ENCODE measurements around the gene C6orf163. TPM values are rescaled to one million over a fixed set of nuclear protein-coding genes. Genes with fewer than 3 reads are reported as not detected.

C6orf163 gene
- total RNA-seq, 1 experiment from 2014 or later = 1.5 TPM

DNA sequence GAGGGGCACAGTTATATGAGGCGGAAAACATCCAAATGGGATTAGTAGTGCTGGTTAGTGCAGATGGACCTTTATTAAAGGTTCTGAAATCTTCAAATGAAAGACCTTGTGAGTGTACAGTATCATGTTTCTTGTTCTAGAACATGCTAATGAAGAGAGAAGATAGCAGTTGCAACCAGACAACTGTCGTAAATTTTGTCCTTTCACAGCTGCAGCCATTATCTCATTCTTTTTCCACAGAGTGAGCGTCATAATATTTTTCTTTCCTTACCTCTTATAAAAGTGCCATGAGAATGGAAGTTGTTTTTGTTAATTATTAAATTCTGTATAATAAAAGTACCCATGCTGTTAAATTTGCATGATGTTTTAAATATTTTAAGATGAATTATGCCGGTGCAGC is 4.4 kb upstream of the C6orf163 start:
- Histone ChIP-seq H3K4me2 (ENCODE audit: low read length) (no peak overlapping the region), H2AFZ (ENCODE audit: low read depth, low read length, poor library complexity, severe bottlenecking) (no peak overlapping the region), H3K27ac (ENCODE audit: low read depth, low read length) (no peak overlapping the region), H3K27me3 (ENCODE audit: insufficient read depth, low read length) (no peaks in the 10 kb centered on the region), H3K36me3 (ENCODE audit: control insufficient read depth in 1 of 2, insufficient read depth in 2 of 2, low read length in 2 of 2) (no peaks in the 10 kb centered on the region), H3K4me1 (ENCODE audit: control insufficient read depth in 1 of 2, insufficient read depth in 2 of 2, low read length in 2 of 2) (no peaks in the 10 kb centered on the region), H4K20me1 (ENCODE audit: insufficient read depth) (no peaks in the 10 kb centered on the region), H3K9me2 (ENCODE audit: insufficient read depth) (no peaks in the 10 kb centered on the region), H3K9ac (ENCODE audit: low read length) (no peak overlapping the region), H3K9me3 (ENCODE audit: control insufficient read depth in 1 of 2, insufficient read depth in 1 of 2, low read depth in 1 of 2, low read length in 2 of 2) (no peaks in the 10 kb centered on the region), H3K79me2 (ENCODE audit: insufficient read depth, low read length) (no peaks in the 10 kb centered on the region), H3K4me3 (replicated peaks in 1 of 2; ENCODE audit: low read depth in 1 of 2, low read length in 2 of 2) (no peak overlapping the region)
- RAD21 ChIA-PET (ENCODE audit: low non-redundant PET in 1 of 2, low total read pairs in 2 of 2, uncharacterized antibody in 2 of 2, unreplicated experiment in 2 of 2) = no interaction called here
- TF ChIP-seq ATF3 (IDR thresholded peaks at IDR 0.05) (no peak), TCF7L2 (IDR thresholded peaks at IDR 0.05; ENCODE audit: borderline replicate concordance, extremely low read depth, insufficient read depth, insufficient read length) (no peak), SP1 (IDR thresholded peaks at IDR 0.05; ENCODE audit: low read depth) (no peak), YY1 (IDR thresholded peaks at IDR 0.05; ENCODE audit: extremely low read depth, insufficient replicate concordance, low read depth, low read length) (no peak), EZH2 (IDR thresholded peaks at IDR 0.05) (no peak), CBX3 (IDR thresholded peaks at IDR 0.05; ENCODE audit: low read depth) (no peak), EGR1 (IDR thresholded peaks at IDR 0.05; ENCODE audit: low read depth) (no peak), ELF1 (IDR thresholded peaks at IDR 0.05; ENCODE audit: borderline replicate concordance, low read depth) (no peak), EZH2phosphoT487 (IDR thresholded peaks at IDR 0.05; ENCODE audit: borderline replicate concordance) (no peak), FOSL1 (IDR thresholded peaks at IDR 0.05; ENCODE audit: low read depth) (no peak), POLR2AphosphoS5 (IDR thresholded peaks at IDR 0.05; ENCODE audit: low read depth, low read length) (no peak), SIN3A (IDR thresholded peaks at IDR 0.05; ENCODE audit: low read depth) (no peak), RAD21 (IDR thresholded peaks at IDR 0.05; ENCODE audit: low read depth) (no peak), SRF (IDR thresholded peaks at IDR 0.05; ENCODE audit: low read depth) (no peak), POLR2A (IDR thresholded peaks at IDR 0.05; ENCODE audit: borderline replicate concordance, extremely low read depth, insufficient read depth, insufficient read length) (no peak)
- TF ChIP-seq, protein P1, sequence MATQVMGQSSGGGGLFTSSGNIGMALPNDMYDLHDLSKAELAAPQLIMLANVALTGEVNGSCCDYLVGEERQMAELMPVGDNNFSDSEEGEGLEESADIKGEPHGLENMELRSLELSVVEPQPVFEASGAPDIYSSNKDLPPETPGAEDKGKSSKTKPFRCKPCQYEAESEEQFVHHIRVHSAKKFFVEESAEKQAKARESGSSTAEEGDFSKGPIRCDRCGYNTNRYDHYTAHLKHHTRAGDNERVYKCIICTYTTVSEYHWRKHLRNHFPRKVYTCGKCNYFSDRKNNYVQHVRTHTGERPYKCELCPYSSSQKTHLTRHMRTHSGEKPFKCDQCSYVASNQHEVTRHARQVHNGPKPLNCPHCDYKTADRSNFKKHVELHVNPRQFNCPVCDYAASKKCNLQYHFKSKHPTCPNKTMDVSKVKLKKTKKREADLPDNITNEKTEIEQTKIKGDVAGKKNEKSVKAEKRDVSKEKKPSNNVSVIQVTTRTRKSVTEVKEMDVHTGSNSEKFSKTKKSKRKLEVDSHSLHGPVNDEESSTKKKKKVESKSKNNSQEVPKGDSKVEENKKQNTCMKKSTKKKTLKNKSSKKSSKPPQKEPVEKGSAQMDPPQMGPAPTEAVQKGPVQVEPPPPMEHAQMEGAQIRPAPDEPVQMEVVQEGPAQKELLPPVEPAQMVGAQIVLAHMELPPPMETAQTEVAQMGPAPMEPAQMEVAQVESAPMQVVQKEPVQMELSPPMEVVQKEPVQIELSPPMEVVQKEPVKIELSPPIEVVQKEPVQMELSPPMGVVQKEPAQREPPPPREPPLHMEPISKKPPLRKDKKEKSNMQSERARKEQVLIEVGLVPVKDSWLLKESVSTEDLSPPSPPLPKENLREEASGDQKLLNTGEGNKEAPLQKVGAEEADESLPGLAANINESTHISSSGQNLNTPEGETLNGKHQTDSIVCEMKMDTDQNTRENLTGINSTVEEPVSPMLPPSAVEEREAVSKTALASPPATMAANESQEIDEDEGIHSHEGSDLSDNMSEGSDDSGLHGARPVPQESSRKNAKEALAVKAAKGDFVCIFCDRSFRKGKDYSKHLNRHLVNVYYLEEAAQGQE (IDR thresholded peaks at IDR 0.05; ENCODE audit: low read depth) = no peak
- TF ChIP-seq, protein P2, sequence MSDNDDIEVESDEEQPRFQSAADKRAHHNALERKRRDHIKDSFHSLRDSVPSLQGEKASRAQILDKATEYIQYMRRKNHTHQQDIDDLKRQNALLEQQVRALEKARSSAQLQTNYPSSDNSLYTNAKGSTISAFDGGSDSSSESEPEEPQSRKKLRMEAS (IDR thresholded peaks at IDR 0.05) = no peak
- TF ChIP-seq, protein P3, sequence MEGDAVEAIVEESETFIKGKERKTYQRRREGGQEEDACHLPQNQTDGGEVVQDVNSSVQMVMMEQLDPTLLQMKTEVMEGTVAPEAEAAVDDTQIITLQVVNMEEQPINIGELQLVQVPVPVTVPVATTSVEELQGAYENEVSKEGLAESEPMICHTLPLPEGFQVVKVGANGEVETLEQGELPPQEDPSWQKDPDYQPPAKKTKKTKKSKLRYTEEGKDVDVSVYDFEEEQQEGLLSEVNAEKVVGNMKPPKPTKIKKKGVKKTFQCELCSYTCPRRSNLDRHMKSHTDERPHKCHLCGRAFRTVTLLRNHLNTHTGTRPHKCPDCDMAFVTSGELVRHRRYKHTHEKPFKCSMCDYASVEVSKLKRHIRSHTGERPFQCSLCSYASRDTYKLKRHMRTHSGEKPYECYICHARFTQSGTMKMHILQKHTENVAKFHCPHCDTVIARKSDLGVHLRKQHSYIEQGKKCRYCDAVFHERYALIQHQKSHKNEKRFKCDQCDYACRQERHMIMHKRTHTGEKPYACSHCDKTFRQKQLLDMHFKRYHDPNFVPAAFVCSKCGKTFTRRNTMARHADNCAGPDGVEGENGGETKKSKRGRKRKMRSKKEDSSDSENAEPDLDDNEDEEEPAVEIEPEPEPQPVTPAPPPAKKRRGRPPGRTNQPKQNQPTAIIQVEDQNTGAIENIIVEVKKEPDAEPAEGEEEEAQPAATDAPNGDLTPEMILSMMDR (IDR thresholded peaks at IDR 0.05 in 2 of 3, conservative IDR thresholded peaks at IDR 0.05 in 1 of 3; ENCODE audit: borderline replicate concordance in 1 of 3, insufficient read depth in 1 of 3, low read depth in 2 of 3, low read length in 2 of 3) = no peak
- CTCF ChIA-PET = no interaction called here
- DNase-seq (ENCODE audit: low read depth, low spot score) = no peak
- ATAC-seq = no peak
- POLR2A ChIA-PET = no interaction called here
- no TSS peak for BruUV-seq (replicated peaks)
- intact Hi-C loops (cut with micrococcal nuclease) = no loop called here
